Tibial nerve (tissue), 4 donors: ENCODE measurements around the gene COG5. TPM values are rescaled to one million over a fixed set of nuclear protein-coding genes. Genes with fewer than 3 reads are reported as not detected.

Experiments used
- DNase-seq, 2 donors: peaks; one replicate each; pipeline ENCODE4 v3.0.0-alpha.2; 2019; ENCODE audit warnings: low spot score in 2 of 2
- H3K27ac ChIP-seq, 4 donors: fragments of 200-600 bp; sonication (generic) in 3 of 4; one replicate each; pipeline ENCODE4 v1.5.1; 2017 to 2019; ENCODE audit warnings: mild to moderate bottlenecking in 1 of 4
- H3K27me3 ChIP-seq, 2 donors: fragments of 200-600 bp; sonication (generic) in 1 of 2; one replicate each; pipeline versions ENCODE4 v1.5.1 to v1.6.0; 2017 to 2019
- H3K36me3 ChIP-seq, 3 donors: fragments of 200-600 bp; sonication (generic); one replicate each; pipeline ENCODE4 v1.5.1; 2018 to 2019
- H3K4me1 ChIP-seq, 4 donors: fragments of 200-600 bp; sonication (generic) in 3 of 4; one replicate each; pipeline ENCODE4 v1.5.1; 2017 to 2019
- H3K4me3 ChIP-seq, 4 donors: fragments of 200-600 bp; sonication (generic) in 3 of 4; one replicate each; pipeline ENCODE4 v1.5.1; 2017 to 2019; ENCODE audit warnings: mild to moderate bottlenecking in 1 of 4, moderate library complexity in 1 of 4
- H3K9me3 ChIP-seq, 4 donors: fragments of 200-600 bp; sonication (generic) in 3 of 4; one replicate each; pipeline ENCODE4 v1.5.1; 2017 to 2019
- CTCF ChIP-seq, 5 experiments: fragments of 200-600 bp in 3 of 5; fragments of 450-650 bp in 2 of 5; sonication (generic) in 3 of 5; IDR thresholded peaks; one replicate each; pipeline ENCODE4 v1.5.1; 2016 to 2019; ENCODE audit warnings: antibody characterized with exemption in 5 of 5, mild to moderate bottlenecking in 3 of 5, moderate library complexity in 2 of 5
- EP300 ChIP-seq, 2 donors: sonication (generic); formaldehyde crosslinking; IDR thresholded peaks; one replicate each; pipeline ENCODE4 v1.6.1; 2017; ENCODE audit warnings: antibody characterized with exemption in 2 of 2, mild to moderate bottlenecking in 1 of 2
- POLR2A ChIP-seq, 2 donors: fragments of 450-650 bp; IDR thresholded peaks; one replicate each; pipeline ENCODE4 v1.6.1; 2017; ENCODE audit warnings: antibody characterized with exemption in 2 of 2, mild to moderate bottlenecking in 2 of 2, moderate library complexity in 2 of 2
- WGBS, 2 donors: methylation state at CpG; one replicate each; pipeline ENCODE4 v1.1.5; 2018; 5-methylcytosine and 5-hydroxymethylcytosine counted together
- total RNA-seq, 4 donors: library from RNA; depleted of rRNA; stranded (reverse); fragments of >200 nt; gene quantifications; one replicate each; pipeline ENCODE4 v1.1.0, GENCODE V29; 2016

COG5 gene
- total RNA-seq, 4 donors from 2014 or later: 26.7 to 35.7 (median 32.6) TPM

GRCh38 chr7:107274506-107274905 is 289.2 kb downstream of the COG5 start:
- Histone ChIP-seq H3K27me3 (no peaks in the 10 kb centered on the region), H3K9me3 (no peaks in the 10 kb centered on the region), H3K36me3 (peaks cover 0 to 12% (median 0%) of the 10 kb centered on the region in 3 donors), H3K4me3 (no peak overlapping the region), H3K4me1 (no peaks in the 10 kb centered on the region), H3K27ac (no peak overlapping the region)
- TF ChIP-seq POLR2A (IDR thresholded peaks at IDR 0.05): no peak
- no peak for TF ChIP-seq CTCF (IDR thresholded peaks at IDR 0.05)
- no peak for TF ChIP-seq EP300 (IDR thresholded peaks at IDR 0.05)
- 86 to 96% methylated on average over 5 of the region's 5 CpGs for WGBS, 2 donors
- DNase-seq: no peak

GRCh38 chr7:107269790-107270189 is 293.9 kb downstream of the COG5 start:
- no peak overlapping the region for H3K4me3 ChIP-seq
- no peak overlapping the region for H3K27ac ChIP-seq
- no peaks in the 10 kb centered on the region for H3K4me1 ChIP-seq
- no peaks in the 10 kb centered on the region for H3K9me3 ChIP-seq
- DNase-seq: no peak
- TF ChIP-seq EP300 (IDR thresholded peaks at IDR 0.05): no peak
- no peak for TF ChIP-seq POLR2A (IDR thresholded peaks at IDR 0.05)
- TF ChIP-seq CTCF (IDR thresholded peaks at IDR 0.05): no peak
- no peaks in the 10 kb centered on the region for H3K27me3 ChIP-seq
- 91 to 99% methylated on average over 3 of the region's 3 CpGs for WGBS, 2 donors
- peaks cover 0 to 17% (median 0%) of the 10 kb centered on the region in 3 donors for H3K36me3 ChIP-seq

- Histone ChIP-seq H3K27me3 (no peaks in the 10 kb centered on the region), H3K36me3 (peaks cover 0 to 17% (median 0%) of the 10 kb centered on the region in 3 donors), H3K27ac (no peak overlapping the region), H3K4me3 (no peak overlapping the region), H3K4me1 (no peaks in the 10 kb centered on the region), H3K9me3 (no peaks in the 10 kb centered on the region)
- TF ChIP-seq EP300 (IDR thresholded peaks at IDR 0.05) (no peak), CTCF (IDR thresholded peaks at IDR 0.05) (no peak), POLR2A (IDR thresholded peaks at IDR 0.05) (no peak)
- 92 to 95% methylated on average over 2 of the region's 2 CpGs for WGBS, 2 donors
- no peak for DNase-seq
Measured at GRCh38 chr7:107268594-107268993, 295.1 kb downstream of the COG5 start.

- DNase-seq: no peak
- no peak for TF ChIP-seq EP300 (IDR thresholded peaks at IDR 0.05)
- H3K9me3 ChIP-seq: no peaks in the 10 kb centered on the region
- no peak overlapping the region for H3K27ac ChIP-seq
- WGBS, 2 donors: 81 to 84% methylated on average over 1 of the region's 1 CpG
- no peak overlapping the region for H3K4me3 ChIP-seq
- H3K27me3 ChIP-seq: no peaks in the 10 kb centered on the region
- H3K36me3 ChIP-seq: peaks cover 0 to 17% (median 0%) of the 10 kb centered on the region in 3 donors
- H3K4me1 ChIP-seq: no peaks in the 10 kb centered on the region
Measured at GRCh38 chr7:107267138-107267537, 296.6 kb downstream of the COG5 start.

- Histone ChIP-seq H3K9me3 (no peaks in the 10 kb centered on the region), H3K4me1 (no peaks in the 10 kb centered on the region), H3K36me3 (peaks cover 0 to 7% (median 0%) of the 10 kb centered on the region in 3 donors), H3K27ac (no peak overlapping the region), H3K27me3 (no peaks in the 10 kb centered on the region), H3K4me3 (no peak overlapping the region)
- TF ChIP-seq EP300 (IDR thresholded peaks at IDR 0.05): no peak
- TF ChIP-seq POLR2A (IDR thresholded peaks at IDR 0.05): no peak
- no peak for TF ChIP-seq CTCF (IDR thresholded peaks at IDR 0.05)
- no peak for DNase-seq
Measured at GRCh38 chr7:107264723-107265122, 299.0 kb downstream of the COG5 start.

- Histone ChIP-seq H3K4me3 (no peak overlapping the region), H3K9me3 (no peaks in the 10 kb centered on the region), H3K27ac (no peak overlapping the region), H3K27me3 (no peaks in the 10 kb centered on the region), H3K36me3 (no peaks in the 10 kb centered on the region), H3K4me1 (no peaks in the 10 kb centered on the region)
- 61 to 62% methylated on average over 2 of the region's 2 CpGs for WGBS, 2 donors
- DNase-seq: no peak
- TF ChIP-seq EP300 (IDR thresholded peaks at IDR 0.05) (no peak), POLR2A (IDR thresholded peaks at IDR 0.05) (no peak), CTCF (IDR thresholded peaks at IDR 0.05) (no peak)
Measured at GRCh38 chr7:107262857-107263256, 300.9 kb downstream of the COG5 start.
